GM19468 (cell line): Measurements from ENCODE around the gene AHNAK.
"Not testable (repeated sequence)": the region's sequence is repeated elsewhere in the genome, so short reads cannot be mapped to it uniquely, and the experiment has no call there.

ENCODE experiments used
- ATAC-seq: cut with Tn5 transposase; IDR thresholded peaks from one replicate; pipeline ENCODE4 v1.9.1; 2021; ENCODE audit warnings: mild to moderate bottlenecking, moderate library complexity, moderate number of reproducible peaks; ENCODE audit not compliant: unreplicated experiment; ENCODE audit errors: extremely low read depth

AHNAK gene

GRCh38 chr11:62573592-62574362 lies 27.2 kb upstream of the AHNAK start, which contains the start of gene EEF1G:
Gene EEF1G (minus strand): TSS chr11:62573891. CDS start chr11:62573842, 49 bp downstream.
- peak; percentile 78 for ATAC-seq

GRCh38 chr11:62573006-62573591 lies 26.5 kb upstream of the AHNAK start:
- ATAC-seq: no peak

DNA sequence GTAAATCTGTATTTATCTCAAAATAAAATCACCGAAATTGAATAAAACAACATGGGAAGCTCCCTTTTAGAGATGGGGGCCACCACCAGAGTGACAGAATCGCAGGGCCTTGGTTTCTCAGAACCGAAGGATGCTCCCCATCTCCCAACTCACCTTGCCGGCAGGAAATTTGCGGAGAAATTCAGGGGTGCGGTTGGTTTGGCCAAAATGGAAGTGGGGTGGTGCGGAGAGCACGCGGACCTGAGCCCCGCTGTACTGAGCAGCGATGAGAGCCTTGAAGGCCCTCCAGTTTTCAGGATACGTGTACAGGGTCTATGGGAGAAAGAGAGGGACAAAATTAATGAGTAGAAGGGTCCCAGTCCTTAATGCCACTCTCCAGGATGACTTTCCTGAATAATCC lies 25.8 kb upstream of the AHNAK start:
- ATAC-seq: no peak

- not testable (repeated sequence) for ATAC-seq
Observed at GRCh38 chr11:62571493-62571892, 24.9 kb upstream of the AHNAK start.

GRCh38 chr11:62570903-62571302 lies 24.3 kb upstream of the AHNAK start:
- ATAC-seq: not testable (repeated sequence)

- no peak for ATAC-seq
Observed at GRCh38 chr11:62569611-62570010, 23.0 kb upstream of the AHNAK start.

DNA sequence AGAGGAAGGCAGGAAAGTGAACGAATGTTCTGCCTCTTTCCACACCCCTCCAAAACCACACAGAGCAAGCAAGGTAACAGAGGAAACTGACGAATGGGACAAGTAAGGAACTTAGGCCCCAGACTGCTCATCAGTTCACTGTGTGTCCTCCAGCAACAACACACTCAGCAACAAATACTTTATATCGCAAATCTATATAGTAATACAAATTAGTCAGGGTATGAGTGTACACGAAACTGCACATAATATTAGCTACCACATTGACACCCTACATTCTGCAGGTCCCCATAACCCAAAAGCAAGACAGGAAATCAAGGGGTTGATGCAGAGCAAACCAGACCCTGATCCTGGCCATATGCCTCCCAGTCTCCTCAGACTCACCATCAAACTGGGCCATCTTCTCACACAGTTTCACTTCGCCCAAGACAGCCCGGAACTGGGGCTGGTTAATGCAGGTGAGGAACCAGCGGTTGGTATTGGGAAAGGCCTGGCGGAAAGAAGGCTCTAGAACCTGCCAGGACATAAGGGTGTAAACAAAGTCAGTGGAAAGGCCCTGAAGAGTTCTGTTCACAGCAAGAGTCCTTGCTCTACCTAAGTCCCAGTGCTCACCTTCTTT lies 20.5 kb upstream of the AHNAK start:
- no peak for ATAC-seq

DNA sequence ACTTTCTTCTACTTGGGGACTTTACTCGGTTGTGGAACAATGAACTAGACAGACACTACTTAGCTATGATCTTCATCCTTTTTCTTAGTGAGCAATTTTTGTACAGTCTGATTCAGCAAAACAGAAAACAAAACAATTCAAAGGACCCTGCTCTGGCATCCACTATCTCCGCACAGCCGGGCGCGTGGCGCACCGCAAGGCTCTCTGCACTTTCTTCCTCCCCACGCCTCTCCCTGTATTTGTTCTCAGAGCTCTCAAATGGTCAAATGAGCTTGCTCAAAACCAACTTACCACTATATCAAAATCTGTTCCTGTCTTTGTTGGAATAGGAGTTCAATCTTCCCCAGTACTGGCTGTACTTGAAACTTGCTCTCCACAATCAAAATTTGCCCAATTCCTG lies 19.6 kb upstream of the AHNAK start:
- no peak for ATAC-seq

GRCh38 chr11:62565100-62565802 lies 18.6 kb upstream of the AHNAK start:
- ATAC-seq: no peak

GRCh38 chr11:62561677-62562230 lies 15.1 kb upstream of the AHNAK start:
- not testable (repeated sequence) for ATAC-seq

DNA sequence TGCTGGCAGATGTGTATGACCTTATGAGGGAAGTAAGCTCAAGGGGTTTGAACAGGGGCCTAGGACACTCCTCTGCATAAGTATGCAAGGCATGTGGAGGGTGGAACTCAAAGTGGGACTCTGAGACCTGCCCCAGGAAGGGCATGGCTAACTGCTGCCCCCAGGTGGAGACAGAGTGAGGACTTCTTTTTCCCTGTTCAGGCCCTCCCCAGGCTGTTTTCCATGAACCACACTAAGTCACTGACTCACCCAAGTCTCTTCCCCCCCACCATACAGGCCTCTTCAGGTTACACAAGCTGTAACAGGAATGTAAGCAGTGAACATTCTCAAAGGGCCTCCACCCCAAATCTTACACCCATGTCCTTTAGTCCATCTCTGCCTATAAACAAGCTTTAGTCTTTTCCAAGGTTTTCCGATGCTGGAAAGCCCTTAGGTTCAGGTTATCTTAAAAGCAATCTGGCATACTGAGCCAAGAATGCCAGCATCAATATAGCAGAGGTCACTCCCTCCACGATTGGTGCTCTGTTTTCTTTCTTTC lies 14.0 kb upstream of the AHNAK start:
- ATAC-seq: no peak

DNA sequence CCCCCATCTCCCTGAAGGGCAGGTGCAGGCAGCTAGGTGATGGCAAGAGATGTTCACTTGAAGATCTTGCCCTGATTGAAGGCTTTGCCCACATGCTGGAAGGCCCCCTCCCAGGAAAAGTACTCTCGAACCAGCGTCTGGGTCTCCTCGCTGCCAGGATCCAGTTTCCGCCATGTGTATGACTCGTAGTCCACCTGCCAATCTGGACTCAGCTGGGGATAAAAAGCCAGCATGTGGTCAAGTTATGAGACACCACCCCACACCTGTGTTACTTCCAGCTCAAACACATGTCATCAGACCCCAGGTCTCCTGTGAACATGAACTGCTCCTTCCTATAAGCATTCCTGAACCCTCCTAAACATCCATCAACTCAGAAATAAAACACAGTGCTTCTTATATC lies 13.0 kb upstream of the AHNAK start:
- ATAC-seq: not testable (repeated sequence)

- no peak for ATAC-seq
Observed at GRCh38 chr11:62559204-62559603, 12.6 kb upstream of the AHNAK start.

GRCh38 chr11:62558669-62559068 lies 12.1 kb upstream of the AHNAK start:
- no peak for ATAC-seq

DNA sequence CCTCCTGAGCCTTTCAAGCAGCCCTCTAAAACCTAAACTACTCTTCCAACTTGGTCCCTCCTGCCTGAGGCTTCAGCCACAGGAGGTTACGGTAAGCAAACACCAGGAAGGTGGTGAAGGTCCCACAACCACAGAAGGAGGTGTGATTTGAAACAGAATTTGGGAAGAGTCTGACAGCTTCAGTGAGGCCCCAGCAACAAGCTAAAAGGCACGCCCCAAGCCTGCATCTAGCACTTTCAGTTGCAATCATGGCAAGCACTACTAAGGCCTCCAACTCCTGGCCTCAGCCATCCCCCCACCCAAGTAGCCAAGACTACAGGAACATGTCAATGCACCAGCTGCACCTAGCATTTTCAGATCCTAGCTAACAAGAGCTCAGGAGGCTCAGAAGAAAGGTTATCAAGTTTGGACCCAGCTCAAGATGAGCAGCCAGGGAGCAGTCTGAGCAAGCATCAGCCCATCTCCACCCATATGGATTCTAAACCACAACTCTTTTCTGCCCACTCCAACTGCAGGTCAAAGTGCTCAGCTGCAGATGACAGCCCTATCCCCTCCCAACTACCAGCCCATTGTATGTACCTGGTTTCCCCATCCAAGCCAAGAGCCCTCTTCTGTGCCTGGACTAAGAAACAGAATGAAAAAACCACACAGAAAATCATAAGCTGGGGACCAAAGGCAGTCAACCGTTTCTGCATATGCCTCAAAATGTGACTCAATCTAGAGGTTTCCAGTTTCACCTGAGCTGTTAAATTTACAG lies 10.4 kb upstream of the AHNAK start:
- ATAC-seq: no peak

DNA sequence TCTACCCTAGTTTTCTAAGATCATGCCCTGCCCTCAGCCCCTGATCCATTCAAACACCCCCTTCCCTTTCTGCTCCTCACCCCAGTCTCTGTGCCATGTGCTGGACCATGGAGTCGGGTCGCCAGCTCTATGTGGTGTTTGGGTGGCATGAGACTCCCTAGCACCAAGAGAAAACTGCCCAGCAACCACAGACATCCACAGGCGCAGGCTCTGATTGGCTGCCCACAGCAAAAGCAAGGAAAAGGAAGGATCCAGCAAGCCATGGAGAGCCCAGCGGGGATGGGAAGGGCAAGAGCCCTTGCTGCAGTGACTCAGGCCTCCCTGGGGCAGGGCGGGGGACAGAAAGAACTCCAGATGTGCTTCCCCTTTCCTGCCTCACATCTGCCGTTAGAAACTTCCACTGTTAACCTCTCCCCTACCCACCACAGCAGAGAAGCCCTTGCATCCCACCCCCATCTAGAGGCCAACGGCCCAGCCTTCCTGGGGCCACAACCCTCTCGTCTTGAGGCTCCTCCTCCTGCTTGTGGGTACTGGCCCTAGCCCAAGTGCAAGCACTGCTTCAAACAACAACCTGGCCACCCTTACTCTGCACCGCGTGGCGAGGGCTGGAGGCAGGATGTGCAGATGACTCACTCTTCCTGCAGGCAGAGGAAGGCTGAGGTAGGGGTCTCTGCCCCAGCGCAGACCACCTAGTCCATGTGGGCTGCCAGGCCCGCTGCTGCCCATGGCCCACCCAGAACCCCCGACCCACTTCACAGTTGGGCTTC lies 9.7 kb upstream of the AHNAK start:
- no peak for ATAC-seq

DNA sequence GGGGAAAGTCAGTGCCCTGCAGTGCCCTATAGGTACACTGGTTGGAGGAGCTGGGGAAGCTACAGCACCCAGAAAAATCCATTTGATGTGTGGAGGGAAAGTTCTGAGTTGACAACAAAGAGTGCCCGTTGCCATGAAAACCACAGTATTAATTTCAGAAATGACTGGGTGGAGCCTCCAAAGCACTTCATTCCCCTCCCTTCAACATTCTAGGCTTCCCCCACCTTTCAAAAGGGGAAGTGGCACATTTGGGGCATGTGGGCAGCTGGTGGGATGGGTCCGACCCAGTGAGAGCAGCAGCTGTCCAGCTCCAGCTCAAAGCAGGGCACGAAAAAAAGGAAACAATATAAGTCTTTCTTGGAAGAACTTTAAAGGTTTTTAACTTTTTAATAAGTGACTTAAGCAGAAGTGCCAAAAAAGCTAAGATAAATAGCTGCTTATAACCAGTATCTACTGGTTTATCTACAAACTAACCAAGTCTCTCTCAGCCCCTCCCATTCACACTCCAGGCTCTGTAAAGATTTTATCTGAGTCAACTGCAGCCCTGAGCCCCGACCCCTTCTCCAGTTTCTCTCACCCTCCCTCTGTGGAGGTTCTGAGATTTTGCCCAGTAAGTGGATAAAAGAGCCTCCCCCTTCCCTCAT lies 9.0 kb upstream of the AHNAK start:
- no peak for ATAC-seq

GRCh38 chr11:62554387-62555167 lies 8.0 kb upstream of the AHNAK start:
- ATAC-seq: no peak
